K562 (cell line): ENCODE data around the gene AP2S1.

Experiments used
- CBX5 ChIP-seq: IDR thresholded peaks from 2 replicates; pipeline ENCODE4 v1.6.1; 2014; ENCODE audit warnings: low read depth, borderline replicate concordance
- LCOR ChIP-seq: sonication (generic); formaldehyde crosslinking; IDR thresholded peaks from 2 replicates; pipeline ENCODE4 v1.8.0; 2022; ENCODE audit warnings: mild to moderate bottlenecking, missing genetic modification reagents
- POLR2A ChIP-seq: fragments of 450-650 bp; conservative IDR thresholded peaks from 2 replicates; pipeline ENCODE4 v1.6.1; 2016
- POLR2AphosphoS5 ChIP-seq: IDR thresholded peaks from 2 replicates; pipeline ENCODE4 v1.6.1; 2011; ENCODE audit warnings: mild to moderate bottlenecking, low read depth, low read length, moderate library complexity; ENCODE audit not compliant: control insufficient read depth, insufficient read depth
- RBM17 ChIP-seq: fragments of 200-400 bp; formaldehyde crosslinking; IDR thresholded peaks from 2 replicates; pipeline ENCODE4 v1.6.1; 2017; ENCODE audit warnings: low read depth, mild to moderate bottlenecking, low read length, borderline replicate concordance
- YBX1 ChIP-seq: fragments of 450-650 bp; IDR thresholded peaks from 2 replicates; pipeline ENCODE4 v1.7.1; 2016; ENCODE audit warnings: mild to moderate bottlenecking
- ZFPM2 ChIP-seq: fragments of 250-450 bp; sonication (Bioruptor Pico); IDR thresholded peaks from 2 replicates; pipeline ENCODE4 v1.5.1; 2022; ENCODE audit warnings: mild to moderate bottlenecking
- TF ChIP-seq, protein P1 (sequence below): fragments of 250-450 bp; sonication (Bioruptor Pico); IDR thresholded peaks from 2 replicates; pipeline ENCODE4 v1.8.0; 2021; ENCODE audit warnings: mild to moderate bottlenecking, moderate library complexity

DNA sequence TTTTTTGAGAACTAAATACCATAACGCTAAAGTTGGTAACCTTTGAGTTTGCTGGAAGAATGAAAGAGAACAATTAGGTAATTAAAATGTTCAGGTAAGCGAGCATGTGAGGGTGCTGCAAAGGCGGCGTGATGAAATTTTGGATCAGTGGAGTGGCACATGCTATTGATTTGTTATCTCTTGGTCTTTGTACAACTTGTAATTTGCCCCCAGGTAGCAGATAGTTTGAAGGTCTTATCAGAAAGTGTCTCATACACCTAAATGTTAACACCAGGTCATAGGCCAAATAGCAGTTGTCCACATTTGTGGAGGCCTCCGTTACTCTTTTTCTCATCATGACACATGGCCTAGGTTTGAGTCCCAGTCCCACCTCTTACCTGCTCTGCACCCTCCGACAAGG lies 25.0 kb upstream of the AP2S1 start:
- no peak for TF ChIP-seq ZFPM2 (CRISPR knock-in tag)
- TF ChIP-seq POLR2AphosphoS5 = no peak
- TF ChIP-seq YBX1 = no peak
- no peak for TF ChIP-seq LCOR (CRISPR knock-in tag)
- TF ChIP-seq, protein P1, sequence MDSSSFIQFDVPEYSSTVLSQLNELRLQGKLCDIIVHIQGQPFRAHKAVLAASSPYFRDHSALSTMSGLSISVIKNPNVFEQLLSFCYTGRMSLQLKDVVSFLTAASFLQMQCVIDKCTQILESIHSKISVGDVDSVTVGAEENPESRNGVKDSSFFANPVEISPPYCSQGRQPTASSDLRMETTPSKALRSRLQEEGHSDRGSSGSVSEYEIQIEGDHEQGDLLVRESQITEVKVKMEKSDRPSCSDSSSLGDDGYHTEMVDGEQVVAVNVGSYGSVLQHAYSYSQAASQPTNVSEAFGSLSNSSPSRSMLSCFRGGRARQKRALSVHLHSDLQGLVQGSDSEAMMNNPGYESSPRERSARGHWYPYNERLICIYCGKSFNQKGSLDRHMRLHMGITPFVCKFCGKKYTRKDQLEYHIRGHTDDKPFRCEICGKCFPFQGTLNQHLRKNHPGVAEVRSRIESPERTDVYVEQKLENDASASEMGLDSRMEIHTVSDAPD (CRISPR knock-in tag) = no peak
- no peak for TF ChIP-seq POLR2A
- TF ChIP-seq CBX5 = no peak
- no peak for TF ChIP-seq RBM17
